Measurements from ENCODE around the gene ZNF662. TPM values are rescaled to one million over a fixed set of nuclear protein-coding genes. Genes with fewer than 3 reads are reported as not detected.

ZNF662 gene
- total RNA-seq, 4 donors from 2014 or later: 4.9 to 9.5 (median 7.9) TPM

- TF ChIP-seq, protein P1, sequence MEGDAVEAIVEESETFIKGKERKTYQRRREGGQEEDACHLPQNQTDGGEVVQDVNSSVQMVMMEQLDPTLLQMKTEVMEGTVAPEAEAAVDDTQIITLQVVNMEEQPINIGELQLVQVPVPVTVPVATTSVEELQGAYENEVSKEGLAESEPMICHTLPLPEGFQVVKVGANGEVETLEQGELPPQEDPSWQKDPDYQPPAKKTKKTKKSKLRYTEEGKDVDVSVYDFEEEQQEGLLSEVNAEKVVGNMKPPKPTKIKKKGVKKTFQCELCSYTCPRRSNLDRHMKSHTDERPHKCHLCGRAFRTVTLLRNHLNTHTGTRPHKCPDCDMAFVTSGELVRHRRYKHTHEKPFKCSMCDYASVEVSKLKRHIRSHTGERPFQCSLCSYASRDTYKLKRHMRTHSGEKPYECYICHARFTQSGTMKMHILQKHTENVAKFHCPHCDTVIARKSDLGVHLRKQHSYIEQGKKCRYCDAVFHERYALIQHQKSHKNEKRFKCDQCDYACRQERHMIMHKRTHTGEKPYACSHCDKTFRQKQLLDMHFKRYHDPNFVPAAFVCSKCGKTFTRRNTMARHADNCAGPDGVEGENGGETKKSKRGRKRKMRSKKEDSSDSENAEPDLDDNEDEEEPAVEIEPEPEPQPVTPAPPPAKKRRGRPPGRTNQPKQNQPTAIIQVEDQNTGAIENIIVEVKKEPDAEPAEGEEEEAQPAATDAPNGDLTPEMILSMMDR (IDR thresholded peaks at IDR 0.05; ENCODE audit: low read depth): no peak
Observed at GRCh38 chr3:42892169-42892568, 13.8 kb upstream of the ZNF662 start.

- TF ChIP-seq, protein P1 (IDR thresholded peaks at IDR 0.05; ENCODE audit: low read depth): no peak
Observed at GRCh38 chr3:42892807-42893206, 13.1 kb upstream of the ZNF662 start.

- TF ChIP-seq, protein P1 (IDR thresholded peaks at IDR 0.05; ENCODE audit: low read depth): no peak
Observed at GRCh38 chr3:42894698-42895579, 11.0 kb upstream of the ZNF662 start.

GRCh38 chr3:42895580-42895868 lies 10.4 kb upstream of the ZNF662 start:
- TF ChIP-seq, protein P1 (IDR thresholded peaks at IDR 0.05; ENCODE audit: low read depth): no peak

DNA sequence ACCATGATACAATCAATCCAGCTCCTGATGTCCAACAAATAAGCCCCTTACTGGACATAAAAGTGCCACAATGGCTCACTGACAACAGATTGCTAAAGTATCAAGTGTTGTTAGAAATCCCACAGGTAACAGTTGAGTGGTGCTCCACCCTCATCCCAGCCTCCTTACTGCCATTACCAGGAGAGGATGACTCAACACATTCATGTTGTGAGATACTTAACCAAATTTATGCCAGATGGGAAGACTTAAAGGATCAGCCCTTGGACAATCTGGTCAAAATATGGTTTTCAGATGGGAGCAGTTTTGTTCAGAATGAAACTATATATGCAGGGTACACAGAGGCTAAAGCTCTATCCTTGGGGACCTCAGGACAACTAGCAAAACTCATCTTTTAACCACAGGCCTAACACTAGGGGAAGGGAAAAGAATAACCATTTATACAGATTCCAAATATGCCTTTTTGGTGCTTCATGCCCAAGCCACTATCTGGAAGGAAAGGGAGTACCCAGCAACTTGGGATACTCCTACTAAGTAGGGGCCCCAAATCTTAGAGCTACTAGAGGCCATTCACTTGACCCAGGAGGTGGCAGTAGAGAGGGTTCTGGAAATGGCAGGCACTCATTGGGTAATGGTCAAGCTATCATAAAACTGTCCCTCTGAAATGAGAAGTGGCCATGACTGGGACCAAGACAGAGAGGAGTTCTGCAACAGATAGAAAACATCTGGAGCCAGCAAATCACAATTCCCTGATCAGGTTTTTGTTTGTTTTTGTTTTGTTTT lies 6.9 kb upstream of the ZNF662 start:
- TF ChIP-seq, protein P1 (IDR thresholded peaks at IDR 0.05; ENCODE audit: low read depth): no peak

- TF ChIP-seq, protein P1 (IDR thresholded peaks at IDR 0.05; ENCODE audit: low read depth): no peak
Observed at GRCh38 chr3:42900226-42901072, 5.5 kb upstream of the ZNF662 start.
